Caco-2 (cell line): ENCODE results near the gene DPYSL5. TPM values are rescaled to one million over a fixed set of nuclear protein-coding genes. Genes with fewer than 3 reads are reported as not detected.

Source experiments
- BruUV-seq: library from RNA; stranded (reverse); fragments of 400-500 nt; replicated peaks from 2 replicates; lab custom pipeline; 2021; lab: Mats Ljungman, UMichigan
- CTCF ChIA-PET: fragments of 300-600 bp; sonication (Branson Sonifier 250); formaldehyde crosslinking; loops from one replicate; lab custom pipeline; 2022; ENCODE audit warnings: antibody characterized with exemption; lab: Charles Lee
- POLR2A ChIA-PET: fragments of 300-600 bp; sonication (Branson Sonifier 250); formaldehyde crosslinking; loops from one replicate; lab custom pipeline; 2022; ENCODE audit warnings: antibody characterized with exemption; lab: Charles Lee
- DNase-seq, 2 experiments: peaks; one replicate each; pipeline versions ENCODE4 v3.0.0 to v3.0.0-alpha.2; 2020 to 2022
- H3K27me3 ChIP-seq: replicated peaks from 2 replicates; pipeline ENCODE4 v1.6.0; 2011; ENCODE audit warnings: low read length; ENCODE audit not compliant: control insufficient read depth, insufficient read depth
- H3K36me3 ChIP-seq: 2 replicates; pipeline ENCODE4 v1.5.1; 2011; ENCODE audit warnings: low read length; ENCODE audit not compliant: control insufficient read depth, insufficient read depth
- H3K4me1 ChIP-seq: fragments of 250-450 bp; sonication (Bioruptor Pico); 2 replicates; pipeline ENCODE4 v1.5.1; 2020; ENCODE audit warnings: mild to moderate bottlenecking
- H3K4me3 ChIP-seq: 2 replicates; pipeline ENCODE4 v1.5.1; 2011; ENCODE audit warnings: low read depth, mild to moderate bottlenecking, control low read depth, low read length
- H3K9me3 ChIP-seq: fragments of 250-450 bp; sonication (Bioruptor Pico); 2 replicates; pipeline ENCODE4 v1.5.1; 2020; ENCODE audit warnings: mild to moderate bottlenecking, moderate library complexity
- H3K27ac Mint-ChIP-seq: one replicate; pipeline ENCODE4 v1.8.0; 2022; ENCODE audit warnings: mixed read lengths; ENCODE audit not compliant: unreplicated experiment
- H3K27me3 Mint-ChIP-seq: one replicate; pipeline ENCODE4 v1.8.0; 2022; ENCODE audit warnings: mixed read lengths; ENCODE audit not compliant: insufficient read depth, unreplicated experiment
- H3K36me3 Mint-ChIP-seq: one replicate; pipeline ENCODE4 v1.8.0; 2022; ENCODE audit warnings: mild to moderate bottlenecking, mixed read lengths; ENCODE audit not compliant: insufficient read depth, unreplicated experiment
- H3K4me1 Mint-ChIP-seq: one replicate; pipeline ENCODE4 v1.8.0; 2022; ENCODE audit warnings: low read depth, mixed read lengths; ENCODE audit not compliant: unreplicated experiment
- H3K4me3 Mint-ChIP-seq: one replicate; pipeline ENCODE4 v1.8.0; 2022; ENCODE audit warnings: mild to moderate bottlenecking, moderate library complexity, mixed read lengths; ENCODE audit not compliant: unreplicated experiment
- H3K9me3 Mint-ChIP-seq: one replicate; pipeline ENCODE4 v1.8.0; 2022; ENCODE audit warnings: mixed read lengths; ENCODE audit not compliant: unreplicated experiment
- intact Hi-C: fragments of 100-400 bp; cut with micrococcal nuclease; formaldehyde crosslinking; loops from one replicate; pipeline ENCODE4 v1.10.0; 2022; ENCODE audit not compliant: unreplicated experiment
- total RNA-seq: library from RNA; stranded (reverse); gene quantifications from 2 replicates; pipeline ENCODE4 v1.2.3, GENCODE V29; 2022
- TF ChIP-seq, protein P1 (sequence below), 2 experiments: fragments of 200-600 bp in 1 of 2; IDR thresholded peaks; 1 replicate in 1 of 2; 2 replicates in 1 of 2; pipeline versions ENCODE4 v1.5.1 to v1.8.0; 2011 to 2022; ENCODE audit warnings: antibody characterized with exemption in 1 of 2, control low read depth in 1 of 2, inconsistent platforms in 1 of 2, low read depth in 1 of 2, low read length in 1 of 2, mild to moderate bottlenecking in 1 of 2, moderate library complexity in 1 of 2; ENCODE audit not compliant: insufficient read depth in 1 of 2, severe bottlenecking in 1 of 2, unreplicated experiment in 1 of 2

DPYSL5 gene
- total RNA-seq, 1 experiment from 2014 or later, result 2.4 TPM

DNA sequence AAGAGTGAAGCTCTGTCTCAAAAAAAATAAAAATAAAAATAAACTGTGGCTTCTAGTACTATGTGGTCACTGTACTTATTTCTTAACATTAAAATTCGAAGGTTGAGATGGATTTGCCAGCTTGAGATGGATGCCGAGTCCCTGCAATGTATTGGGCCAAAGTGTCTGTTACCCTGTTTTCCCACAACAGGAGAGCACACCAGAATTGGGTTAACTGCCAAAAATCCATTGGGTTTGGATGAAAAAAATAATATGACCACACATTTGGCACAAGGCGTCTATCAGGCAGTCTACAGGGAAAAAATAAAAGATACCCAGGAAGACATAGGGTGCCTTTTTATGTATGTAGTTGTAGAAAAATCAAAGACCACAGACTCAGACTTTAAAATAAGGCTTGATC is 103.3 kb downstream of the DPYSL5 start:
- POLR2A ChIA-PET, result no interaction called here
- TF ChIP-seq, protein P1, sequence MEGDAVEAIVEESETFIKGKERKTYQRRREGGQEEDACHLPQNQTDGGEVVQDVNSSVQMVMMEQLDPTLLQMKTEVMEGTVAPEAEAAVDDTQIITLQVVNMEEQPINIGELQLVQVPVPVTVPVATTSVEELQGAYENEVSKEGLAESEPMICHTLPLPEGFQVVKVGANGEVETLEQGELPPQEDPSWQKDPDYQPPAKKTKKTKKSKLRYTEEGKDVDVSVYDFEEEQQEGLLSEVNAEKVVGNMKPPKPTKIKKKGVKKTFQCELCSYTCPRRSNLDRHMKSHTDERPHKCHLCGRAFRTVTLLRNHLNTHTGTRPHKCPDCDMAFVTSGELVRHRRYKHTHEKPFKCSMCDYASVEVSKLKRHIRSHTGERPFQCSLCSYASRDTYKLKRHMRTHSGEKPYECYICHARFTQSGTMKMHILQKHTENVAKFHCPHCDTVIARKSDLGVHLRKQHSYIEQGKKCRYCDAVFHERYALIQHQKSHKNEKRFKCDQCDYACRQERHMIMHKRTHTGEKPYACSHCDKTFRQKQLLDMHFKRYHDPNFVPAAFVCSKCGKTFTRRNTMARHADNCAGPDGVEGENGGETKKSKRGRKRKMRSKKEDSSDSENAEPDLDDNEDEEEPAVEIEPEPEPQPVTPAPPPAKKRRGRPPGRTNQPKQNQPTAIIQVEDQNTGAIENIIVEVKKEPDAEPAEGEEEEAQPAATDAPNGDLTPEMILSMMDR (IDR thresholded peaks at IDR 0.05; ENCODE audit: insufficient read depth in 1 of 2, low read depth in 1 of 2, low read length in 1 of 2, severe bottlenecking in 1 of 2, unreplicated experiment in 1 of 2), result no peak
- Mint-ChIP-seq H3K36me3 (no peaks in the 10 kb centered on the region), H3K4me3 (no peak overlapping the region), H3K27ac (no peak overlapping the region), H3K27me3 (peaks cover 3% of the 10 kb centered on the region), H3K9me3 (no peaks in the 10 kb centered on the region), H3K4me1 (no peaks in the 10 kb centered on the region)
- Histone ChIP-seq H3K4me1 (no peaks in the 10 kb centered on the region), H3K9me3 (no peaks in the 10 kb centered on the region), H3K36me3 (no peaks in the 10 kb centered on the region), H3K4me3 (no peak overlapping the region), H3K27me3 (no peaks in the 10 kb centered on the region; the same call in none of the 2 replicates)
- CTCF ChIA-PET, result interaction anchor here (1.1 to 1.7 kb wide), 3 partner anchors 11 to 66 kb away, joined by 3 to 6 read pairs (median 4); no protein-coding TSS in a partner anchor
- no TSS peak for BruUV-seq
- no peak for DNase-seq
- intact Hi-C loops, result no loop called here

DNA sequence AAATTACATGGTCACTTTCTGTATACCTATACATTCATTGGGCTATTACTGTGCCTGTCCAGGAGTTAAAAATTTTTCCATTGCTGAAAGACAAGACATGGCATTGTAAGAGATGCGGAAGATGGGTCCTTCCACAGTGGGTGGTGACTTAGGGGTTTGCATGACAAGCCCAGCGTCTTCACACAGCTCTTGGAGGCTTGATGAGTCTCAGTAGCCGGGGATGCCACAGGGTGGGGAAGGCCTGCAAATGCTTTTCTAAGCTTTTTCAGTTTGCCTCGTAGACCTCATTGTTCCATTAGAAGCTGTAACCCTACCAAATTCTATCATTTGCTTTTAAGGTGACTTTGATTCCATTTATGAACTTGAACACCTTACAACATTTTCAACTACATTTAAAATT is 104.4 kb downstream of the DPYSL5 start:
- CTCF ChIA-PET, result interaction anchor here (1.3 kb wide), 1 partner anchor 9 kb away, joined by 3 read pairs; no protein-coding TSS in a partner anchor
- Histone ChIP-seq H3K27me3 (no peaks in the 10 kb centered on the region; the same call in none of the 2 replicates), H3K36me3 (no peaks in the 10 kb centered on the region), H3K9me3 (no peaks in the 10 kb centered on the region), H3K4me1 (no peaks in the 10 kb centered on the region), H3K4me3 (no peak overlapping the region)
- no peak overlapping the region for H3K4me3 Mint-ChIP-seq
- intact Hi-C loops, result no loop called here
- no peak for DNase-seq
- peaks cover 9% of the 10 kb centered on the region for H3K27me3 Mint-ChIP-seq
- H3K27ac Mint-ChIP-seq, result no peak overlapping the region
- H3K36me3 Mint-ChIP-seq, result no peaks in the 10 kb centered on the region
- no TSS peak for BruUV-seq
- no peaks in the 10 kb centered on the region for H3K4me1 Mint-ChIP-seq
- POLR2A ChIA-PET, result no interaction called here
- no peaks in the 10 kb centered on the region for H3K9me3 Mint-ChIP-seq
- TF ChIP-seq, protein P1 (IDR thresholded peaks at IDR 0.05; ENCODE audit: insufficient read depth in 1 of 2, low read depth in 1 of 2, low read length in 1 of 2, severe bottlenecking in 1 of 2, unreplicated experiment in 1 of 2), result no peak

DNA sequence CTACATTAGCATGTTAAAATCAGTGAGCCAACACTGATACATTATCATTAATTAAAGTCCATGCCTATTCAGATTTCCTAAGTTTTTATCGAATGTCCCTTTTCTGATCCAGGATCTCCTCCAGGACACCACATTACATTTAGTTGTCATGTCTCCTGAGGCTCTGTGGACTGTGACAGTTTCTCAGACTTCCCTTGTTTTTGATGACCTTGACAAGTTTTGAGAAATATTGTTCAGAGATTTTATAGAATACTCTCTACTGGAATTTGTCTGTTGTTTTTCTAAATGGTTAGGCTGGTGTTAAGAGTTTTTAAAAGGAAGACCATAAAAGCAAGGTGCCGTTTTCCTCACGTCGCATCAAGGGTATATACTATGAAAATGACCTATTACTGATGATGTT is 106.2 kb downstream of the DPYSL5 start:
- DNase-seq, result no peak
- CTCF ChIA-PET, result interaction anchor here (0.6 to 1.3 kb wide), 2 partner anchors 108 to 305 kb away, joined by 3 to 5 read pairs; no protein-coding TSS in a partner anchor
- Mint-ChIP-seq H3K27me3 (peaks cover 19% of the 10 kb centered on the region), H3K27ac (no peak overlapping the region), H3K4me3 (no peak overlapping the region), H3K4me1 (no peaks in the 10 kb centered on the region), H3K36me3 (no peaks in the 10 kb centered on the region), H3K9me3 (no peaks in the 10 kb centered on the region)
- BruUV-seq, result no TSS peak
- Histone ChIP-seq H3K27me3 (no peaks in the 10 kb centered on the region; the same call in 1 of the 2 replicates), H3K4me3 (no peak overlapping the region), H3K36me3 (no peaks in the 10 kb centered on the region), H3K9me3 (no peaks in the 10 kb centered on the region), H3K4me1 (no peaks in the 10 kb centered on the region)
- intact Hi-C loops, result no loop called here
- TF ChIP-seq, protein P1 (IDR thresholded peaks at IDR 0.05; ENCODE audit: insufficient read depth in 1 of 2, low read depth in 1 of 2, low read length in 1 of 2, severe bottlenecking in 1 of 2, unreplicated experiment in 1 of 2), result no peak
- POLR2A ChIA-PET, result no interaction called here
